Measurements from ENCODE around the gene TAB2.

DNA sequence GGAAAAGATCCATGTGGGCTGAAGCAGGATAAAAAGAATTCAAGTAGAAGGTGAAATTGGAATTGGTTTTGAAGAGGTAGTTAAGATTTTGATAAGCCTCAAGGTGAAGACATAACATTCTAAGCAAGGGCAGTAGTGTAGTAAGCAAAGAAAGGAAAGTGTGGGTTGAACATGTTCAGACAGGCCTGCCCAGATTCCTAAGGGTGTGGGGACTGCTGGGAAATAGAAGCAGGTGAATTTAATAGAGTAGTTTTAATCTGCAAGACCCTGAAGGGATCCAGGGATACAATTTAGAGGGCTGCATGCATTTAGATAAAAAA lies 19.1 kb downstream of the TAB2 start:
- TF ChIP-seq, protein P1, sequence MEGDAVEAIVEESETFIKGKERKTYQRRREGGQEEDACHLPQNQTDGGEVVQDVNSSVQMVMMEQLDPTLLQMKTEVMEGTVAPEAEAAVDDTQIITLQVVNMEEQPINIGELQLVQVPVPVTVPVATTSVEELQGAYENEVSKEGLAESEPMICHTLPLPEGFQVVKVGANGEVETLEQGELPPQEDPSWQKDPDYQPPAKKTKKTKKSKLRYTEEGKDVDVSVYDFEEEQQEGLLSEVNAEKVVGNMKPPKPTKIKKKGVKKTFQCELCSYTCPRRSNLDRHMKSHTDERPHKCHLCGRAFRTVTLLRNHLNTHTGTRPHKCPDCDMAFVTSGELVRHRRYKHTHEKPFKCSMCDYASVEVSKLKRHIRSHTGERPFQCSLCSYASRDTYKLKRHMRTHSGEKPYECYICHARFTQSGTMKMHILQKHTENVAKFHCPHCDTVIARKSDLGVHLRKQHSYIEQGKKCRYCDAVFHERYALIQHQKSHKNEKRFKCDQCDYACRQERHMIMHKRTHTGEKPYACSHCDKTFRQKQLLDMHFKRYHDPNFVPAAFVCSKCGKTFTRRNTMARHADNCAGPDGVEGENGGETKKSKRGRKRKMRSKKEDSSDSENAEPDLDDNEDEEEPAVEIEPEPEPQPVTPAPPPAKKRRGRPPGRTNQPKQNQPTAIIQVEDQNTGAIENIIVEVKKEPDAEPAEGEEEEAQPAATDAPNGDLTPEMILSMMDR (IDR thresholded peaks at IDR 0.05) = no peak
- TF ChIP-seq MYC (IDR thresholded peaks at IDR 0.05; ENCODE audit: borderline replicate concordance, low read length) = no peak
